Pancreas (tissue), 10 donors: ENCODE results near the gene CCL8. TPM values are rescaled to one million over a fixed set of nuclear protein-coding genes. Genes with fewer than 3 reads are reported as not detected.
A peak's percentile ranks its signal among the peaks of the same experiment; 100 is the strongest.

Experiments used
- ATAC-seq, 4 donors: fragments of 200-7000 bp; cut with Tn5 transposase; one replicate each; pipeline versions ENCODE4 v1.8.0 to v1.9.1; 2020; ENCODE audit warnings: mild to moderate bottlenecking in 4 of 4, moderate library complexity in 4 of 4
- DNase-seq, 6 donors: peaks; one replicate each; pipeline ENCODE4 v3.0.0-alpha.2; 2020
- FAIRE-seq: peaks from 2 replicates; lab custom pipeline; 2012; peaks lifted over from hg19 to GRCh38; lab: Jason Lieb, UNC
- H3K27ac ChIP-seq, 4 donors: fragments of 200-600 bp; sonication (generic); 1 replicate in 3 of 4; 2 replicates in 1 of 4; pipeline versions ENCODE4 v1.5.0 to v1.8.0; 2020
- H3K27me3 ChIP-seq, 4 donors: fragments of 200-600 bp; one replicate each; pipeline ENCODE4 v1.8.0; 2021
- H3K36me3 ChIP-seq, 3 donors: fragments of 200-600 bp; sonication (generic) in 1 of 3; one replicate each; pipeline versions ENCODE4 v1.5.0 to v1.8.0; 2020 to 2021
- H3K4me1 ChIP-seq, 3 donors: fragments of 200-600 bp; one replicate each; pipeline ENCODE4 v1.8.0; 2021
- H3K4me3 ChIP-seq, 4 donors: fragments of 200-600 bp; sonication (generic) in 2 of 4; one replicate each; pipeline versions ENCODE4 v1.5.0 to v1.8.0; 2020 to 2021
- H3K9me3 ChIP-seq, 4 donors: fragments of 200-600 bp; one replicate each; pipeline ENCODE4 v1.8.0; 2021
- WGBS, 2 donors: extraction: QIAGEN DNeasy Blood & Tissue Kit; methylation state at CpG; one replicate each; pipeline ENCODE4 v1.1.7; 2013; 5-methylcytosine and 5-hydroxymethylcytosine counted together
- intact Hi-C, 3 donors: fragments of 100-400 bp; cut with DNase I; formaldehyde crosslinking; loops; one replicate each; pipeline versions ENCODE4 v1.11.1 to v1.14.2; 2022
- polyA plus RNA-seq, 2 donors: library from polyadenylated mRNA; stranded (reverse); fragments of 200-250 nt; gene quantifications; one replicate each; pipeline ENCODE4 v1.2.3, GENCODE V29; 2013
- total RNA-seq, 6 donors: library from RNA; stranded (reverse); fragmentation: NEBNext Ultra II Directional in 4 of 6; extraction: Animal tissue kit (Norgen Biotek cat#: 25700) in 4 of 6; gene quantifications; one replicate each; pipeline versions ENCODE4 v1.2.1 to v1.2.4, GENCODE V29; 2021 to 2023
- TF ChIP-seq, protein P1 (sequence below), 4 donors: fragments of 200-600 bp; sonication (generic) in 3 of 4; IDR thresholded peaks; one replicate each; pipeline versions ENCODE4 v1.5.0 to v1.8.0; 2021; ENCODE audit warnings: antibody characterized with exemption in 4 of 4
- donor health status: healthy with polysubstance abuse.
- donor health status: DM: no; HTN: no; CAD: no; lungs with moderate emphysema.
- donor health status: DM: no; HTN: no; CAD: no.
- donor health status: control.
- donor health status: control.
- donor health status: Bipolar disorder and iron deficiency.
- donor health status: DM: yes; HTN: yes; CAD: no.
- donor health status: DM: no; HTN: no; CAD: no.
- donor health status: DM: no; HTN: no; CAD: no.
- donor health status: DM: yes; HTN: yes; CAD: no.

CCL8 gene
- total and polyA plus RNA-seq, 8 donors: 0.12 to 0.46 (median 0.22) TPM; not detected in 5

DNA sequence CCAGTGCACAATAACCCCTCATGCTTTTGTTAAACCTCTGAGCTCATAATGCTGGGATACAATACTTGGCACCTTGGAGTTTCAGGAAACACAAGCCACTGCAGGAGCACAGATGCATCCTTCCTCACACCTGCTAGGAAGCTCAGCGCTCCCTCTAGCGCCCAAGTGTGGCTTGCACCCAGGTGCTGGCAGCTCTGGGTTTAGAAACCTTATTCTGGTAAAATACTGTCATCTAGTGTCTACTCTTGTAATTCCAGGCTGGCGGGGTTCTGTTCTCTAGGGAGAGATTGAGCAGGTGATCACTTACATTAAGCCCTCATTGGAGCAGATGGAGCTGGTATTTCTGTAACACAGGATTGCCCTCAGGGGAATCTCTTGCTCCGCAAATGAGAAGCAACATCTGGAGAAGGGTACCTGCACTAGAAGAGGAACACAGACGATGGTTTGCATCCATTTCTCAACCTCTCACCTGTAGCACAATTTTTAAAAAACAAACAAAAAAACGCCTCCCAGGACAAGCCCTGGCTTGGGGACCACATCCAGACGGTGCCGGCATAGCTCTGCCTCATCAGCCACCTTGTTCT, 42.3 kb downstream of the CCL8 start:
- H3K4me3 ChIP-seq: no peak overlapping the region
- ATAC-seq: peak; percentile 93 to 99 (median 98)
- TF ChIP-seq, protein P1, sequence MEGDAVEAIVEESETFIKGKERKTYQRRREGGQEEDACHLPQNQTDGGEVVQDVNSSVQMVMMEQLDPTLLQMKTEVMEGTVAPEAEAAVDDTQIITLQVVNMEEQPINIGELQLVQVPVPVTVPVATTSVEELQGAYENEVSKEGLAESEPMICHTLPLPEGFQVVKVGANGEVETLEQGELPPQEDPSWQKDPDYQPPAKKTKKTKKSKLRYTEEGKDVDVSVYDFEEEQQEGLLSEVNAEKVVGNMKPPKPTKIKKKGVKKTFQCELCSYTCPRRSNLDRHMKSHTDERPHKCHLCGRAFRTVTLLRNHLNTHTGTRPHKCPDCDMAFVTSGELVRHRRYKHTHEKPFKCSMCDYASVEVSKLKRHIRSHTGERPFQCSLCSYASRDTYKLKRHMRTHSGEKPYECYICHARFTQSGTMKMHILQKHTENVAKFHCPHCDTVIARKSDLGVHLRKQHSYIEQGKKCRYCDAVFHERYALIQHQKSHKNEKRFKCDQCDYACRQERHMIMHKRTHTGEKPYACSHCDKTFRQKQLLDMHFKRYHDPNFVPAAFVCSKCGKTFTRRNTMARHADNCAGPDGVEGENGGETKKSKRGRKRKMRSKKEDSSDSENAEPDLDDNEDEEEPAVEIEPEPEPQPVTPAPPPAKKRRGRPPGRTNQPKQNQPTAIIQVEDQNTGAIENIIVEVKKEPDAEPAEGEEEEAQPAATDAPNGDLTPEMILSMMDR (IDR thresholded peaks at IDR 0.05): peak; percentile 88 to 99 (median 96)
- DNase-seq: peak; percentile 81 to 94 (median 89)
- H3K36me3 ChIP-seq: no peaks in the 10 kb centered on the region
- no peaks in the 10 kb centered on the region for H3K9me3 ChIP-seq
- H3K27ac ChIP-seq: no peak overlapping the region
- intact Hi-C loops: loop anchor here in 2 of 3 donors (5.0 to 10.0 kb wide), 2 partner anchors 157 to 159 kb away; no protein-coding TSS in a partner anchor
- no peaks in the 10 kb centered on the region for H3K27me3 ChIP-seq
- no peaks in the 10 kb centered on the region for H3K4me1 ChIP-seq
- FAIRE-seq: peak; percentile 71
- WGBS, 2 donors: 12 to 14% methylated on average over 8 of the region's 8 CpGs

DNA sequence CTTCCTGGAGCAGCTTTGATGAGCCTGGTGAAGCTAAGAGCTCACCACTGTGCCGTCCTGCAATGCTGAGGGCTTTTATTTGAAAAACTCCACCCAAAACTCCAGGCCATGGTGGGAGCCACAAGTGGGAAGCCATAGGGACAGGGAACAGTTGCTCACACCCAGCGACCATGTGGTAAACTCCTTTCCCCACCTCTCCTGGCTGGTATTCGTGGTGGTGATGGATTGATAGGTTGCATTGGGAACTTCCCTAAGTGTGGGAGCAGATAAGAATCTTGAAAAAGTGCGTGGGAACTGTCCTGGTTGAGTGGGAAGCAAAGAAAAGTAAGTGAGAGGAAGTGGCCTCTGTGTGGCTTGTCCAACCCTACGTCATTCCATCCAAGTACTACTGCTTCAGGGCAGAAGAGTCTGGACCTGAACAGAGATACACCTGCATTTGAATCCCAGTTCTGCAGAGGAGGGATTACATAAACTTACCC, 44.0 kb downstream of the CCL8 start, which contains the start of gene CCL1:
CCL1 (minus strand) TSS at position 51 of the 479 bp plus-strand sequence. CDS start 72 bp downstream, outside the sequence.
- Histone ChIP-seq H3K36me3 (no peaks in the 10 kb centered on the region), H3K4me1 (no peaks in the 10 kb centered on the region), H3K27ac (no peak within 1 kb of the TSS), H3K27me3 (no peaks in the 10 kb centered on the region), H3K9me3 (no peaks in the 10 kb centered on the region), H3K4me3 (no peak within 1 kb of the TSS)
- ATAC-seq (no peak), FAIRE-seq (no peak), DNase-seq (no peak)
- TF ChIP-seq, protein P1 (IDR thresholded peaks at IDR 0.05): no peak
- intact Hi-C loops: loop anchor here in 2 of 3 donors (5.0 to 10.0 kb wide), 2 partner anchors 158 to 161 kb away; no protein-coding TSS in a partner anchor
- 17 to 24% methylated on average over 5 of the region's 5 CpGs for WGBS, 2 donors

DNA sequence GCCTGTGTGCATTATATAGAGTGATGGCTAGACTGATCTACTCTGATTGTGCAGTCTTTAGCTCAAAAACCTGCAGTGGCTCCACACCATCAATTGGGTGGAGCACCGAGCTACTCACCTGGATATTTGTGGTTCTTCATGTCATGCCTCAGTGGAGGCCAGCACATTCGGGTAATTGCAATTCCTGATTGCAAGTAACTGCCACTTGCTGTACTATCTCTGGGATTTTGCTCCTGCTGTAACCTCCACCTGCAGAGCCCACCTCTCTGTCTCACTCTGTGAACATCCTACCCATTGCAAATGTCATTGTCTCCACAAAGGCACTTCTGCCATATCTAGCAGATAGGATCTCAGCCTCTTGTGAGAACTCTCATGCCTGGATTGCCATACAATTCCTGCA, 45.5 kb downstream of the CCL8 start:
- TF ChIP-seq, protein P1 (IDR thresholded peaks at IDR 0.05): no peak
- Histone ChIP-seq H3K9me3 (no peaks in the 10 kb centered on the region), H3K27me3 (no peaks in the 10 kb centered on the region), H3K27ac (no peak overlapping the region), H3K4me1 (no peaks in the 10 kb centered on the region), H3K36me3 (no peaks in the 10 kb centered on the region), H3K4me3 (no peak overlapping the region)
- no peak for ATAC-seq
- DNase-seq: no peak
- intact Hi-C loops: loop anchor here in 2 of 3 donors (5.0 to 10.0 kb wide), 2 partner anchors 160 to 162 kb away; no protein-coding TSS in a partner anchor
- WGBS, 2 donors: 32 to 54% methylated on average over 2 of the region's 2 CpGs
- no peak for FAIRE-seq

DNA sequence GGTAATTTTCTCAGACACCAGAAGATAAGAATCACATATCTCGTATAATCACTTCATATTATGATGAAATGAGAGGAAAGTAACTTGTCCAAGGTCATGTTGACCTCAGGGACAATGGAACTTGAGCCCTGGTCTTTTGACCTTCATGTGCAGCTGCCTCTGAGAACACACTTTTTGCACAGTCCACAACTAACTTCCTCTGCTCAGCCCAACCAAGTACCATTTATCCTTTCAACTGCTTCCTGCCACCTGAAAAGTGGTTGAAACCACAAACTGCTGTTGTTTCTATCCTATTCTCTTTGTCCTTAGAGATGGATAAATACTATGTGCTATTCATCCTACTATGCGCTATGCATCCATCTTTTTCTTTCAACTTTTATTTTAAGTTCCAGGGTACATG, 46.1 kb downstream of the CCL8 start:
- DNase-seq (no peak), FAIRE-seq (no peak), ATAC-seq (no peak)
- no peak overlapping the region for H3K4me3 ChIP-seq
- no peaks in the 10 kb centered on the region for H3K9me3 ChIP-seq
- 35 to 44% methylated on average over 2 of the region's 2 CpGs for WGBS, 2 donors
- H3K27me3 ChIP-seq: no peaks in the 10 kb centered on the region
- H3K4me1 ChIP-seq: no peaks in the 10 kb centered on the region
- no peaks in the 10 kb centered on the region for H3K36me3 ChIP-seq
- TF ChIP-seq, protein P1 (IDR thresholded peaks at IDR 0.05): no peak
- intact Hi-C loops: loop anchor here in 1 of 3 donors (10.0 kb wide), 1 partner anchor 161 kb away; no protein-coding TSS in a partner anchor
- no peak overlapping the region for H3K27ac ChIP-seq

DNA sequence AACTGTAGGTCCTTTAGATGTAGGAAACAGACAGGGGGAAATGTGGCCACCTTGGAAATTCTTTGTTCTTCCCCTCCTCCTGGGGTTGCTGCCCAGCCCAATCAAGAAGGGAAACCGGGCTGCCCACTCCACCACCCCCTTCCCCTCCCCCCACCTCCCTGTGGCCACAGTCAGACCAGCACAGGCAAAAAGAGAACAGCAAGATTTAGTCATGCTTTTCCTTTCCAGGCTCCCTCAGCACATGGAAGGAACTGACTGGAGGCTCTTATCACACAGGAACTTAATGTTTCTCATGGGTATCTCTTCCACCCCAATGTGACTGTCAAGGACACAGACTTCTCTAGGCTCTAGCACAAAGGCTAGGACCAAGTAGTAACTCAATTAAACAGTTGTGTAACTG, 46.8 kb downstream of the CCL8 start:
- 0 to 12% methylated on average over 1 of the region's 1 CpG for WGBS, 2 donors
- TF ChIP-seq, protein P1 (IDR thresholded peaks at IDR 0.05): no peak
- Histone ChIP-seq H3K9me3 (no peaks in the 10 kb centered on the region), H3K27ac (no peak overlapping the region), H3K36me3 (no peaks in the 10 kb centered on the region), H3K4me1 (no peaks in the 10 kb centered on the region), H3K27me3 (no peaks in the 10 kb centered on the region), H3K4me3 (no peak overlapping the region)
- DNase-seq (no peak), FAIRE-seq (no peak), ATAC-seq (no peak)
- intact Hi-C loops: loop anchor here in 1 of 3 donors (10.0 kb wide), 1 partner anchor 161 kb away; no protein-coding TSS in a partner anchor
